A673 (cell line): ENCODE results near the gene GALNT14. TPM values are rescaled to one million over a fixed set of nuclear protein-coding genes. Genes with fewer than 3 reads are reported as not detected.

Experiments used
- BruUV-seq: library from RNA; stranded (reverse); fragments of 400-500 nt; replicated peaks from 2 replicates; lab custom pipeline; 2021; lab: Mats Ljungman, UMichigan
- CTCF ChIA-PET: fragments of 300-600 bp; sonication (Branson Sonifier 250); formaldehyde crosslinking; loops from one replicate; lab custom pipeline; 2022; ENCODE audit warnings: antibody characterized with exemption; lab: Charles Lee
- POLR2A ChIA-PET: fragments of 300-600 bp; sonication (Branson Sonifier 250); formaldehyde crosslinking; loops from one replicate; lab custom pipeline; 2022; ENCODE audit warnings: antibody characterized with exemption; ENCODE audit not compliant: low non-redundant PET; lab: Charles Lee
- DNase-seq: peaks from one replicate; pipeline ENCODE4 v3.0.0-alpha.2; 2015; ENCODE audit warnings: low spot score
- H3K27ac ChIP-seq: fragments of 200-600 bp; sonication (generic); 2 replicates; pipeline ENCODE4 v1.5.1; 2016; ENCODE audit warnings: mixed run types, low read depth, mild to moderate bottlenecking, mixed read lengths, antibody characterized with exemption, low read length; ENCODE audit not compliant: poor library complexity, severe bottlenecking
- H3K27me3 ChIP-seq: fragments of 200-600 bp; sonication (generic); replicated peaks from 2 replicates; pipeline ENCODE4 v1.6.1; 2017; ENCODE audit warnings: mixed run types, low read depth, mild to moderate bottlenecking, mixed read lengths, antibody characterized with exemption, low read length; ENCODE audit not compliant: insufficient read depth, poor library complexity
- H3K36me3 ChIP-seq: fragments of 200-600 bp; sonication (generic); 2 replicates; pipeline ENCODE4 v1.6.1; 2016; ENCODE audit warnings: mixed run types, mild to moderate bottlenecking, mixed read lengths, antibody characterized with exemption, low read length; ENCODE audit not compliant: insufficient read depth, poor library complexity, severe bottlenecking
- H3K4me1 ChIP-seq: fragments of 200-600 bp; sonication (generic); 2 replicates; pipeline ENCODE4 v1.6.1; 2017; ENCODE audit warnings: mixed run types, mild to moderate bottlenecking, mixed read lengths, antibody characterized with exemption, low read length; ENCODE audit not compliant: insufficient read depth, poor library complexity, severe bottlenecking
- H3K4me3 ChIP-seq: fragments of 200-600 bp; sonication (generic); 2 replicates; pipeline ENCODE4 v1.5.1; 2016; ENCODE audit warnings: low read depth, mixed run types, mild to moderate bottlenecking, mixed read lengths, low read length; ENCODE audit not compliant: poor library complexity, severe bottlenecking
- H3K9me3 ChIP-seq: fragments of 200-600 bp; sonication (generic); 2 replicates; pipeline ENCODE4 v1.6.1; 2016; ENCODE audit warnings: mixed run types, low read depth, mild to moderate bottlenecking, mixed read lengths, antibody characterized with exemption, low read length; ENCODE audit not compliant: poor library complexity, severe bottlenecking
- EZH2 ChIP-seq: fragments of 200-600 bp; sonication (generic); IDR thresholded peaks from 2 replicates; pipeline ENCODE4 v1.6.1; 2017; ENCODE audit warnings: borderline replicate concordance, low read depth, mild to moderate bottlenecking, mixed read lengths, antibody characterized with exemption, low read length; ENCODE audit not compliant: poor library complexity, severe bottlenecking
- intact Hi-C: fragments of 100-400 bp; cut with micrococcal nuclease; formaldehyde crosslinking; loops from one replicate; pipeline ENCODE4 v1.10.0; 2022; ENCODE audit not compliant: unreplicated experiment
- total RNA-seq: library from RNA; stranded (reverse); gene quantifications from 2 replicates; pipeline ENCODE4 v1.2.3, GENCODE V29; 2021
- TF ChIP-seq, protein P1 (sequence below): fragments of 300-800, 200-600 bp; sonication (generic); conservative IDR thresholded peaks from 2 replicates; pipeline ENCODE4 v1.5.1; 2017; ENCODE audit warnings: low read depth, mild to moderate bottlenecking, antibody characterized with exemption, low read length, moderate library complexity, mixed read lengths

Gene GALNT14
- total RNA-seq, 1 experiment from 2014 or later = 9.7 TPM

DNA sequence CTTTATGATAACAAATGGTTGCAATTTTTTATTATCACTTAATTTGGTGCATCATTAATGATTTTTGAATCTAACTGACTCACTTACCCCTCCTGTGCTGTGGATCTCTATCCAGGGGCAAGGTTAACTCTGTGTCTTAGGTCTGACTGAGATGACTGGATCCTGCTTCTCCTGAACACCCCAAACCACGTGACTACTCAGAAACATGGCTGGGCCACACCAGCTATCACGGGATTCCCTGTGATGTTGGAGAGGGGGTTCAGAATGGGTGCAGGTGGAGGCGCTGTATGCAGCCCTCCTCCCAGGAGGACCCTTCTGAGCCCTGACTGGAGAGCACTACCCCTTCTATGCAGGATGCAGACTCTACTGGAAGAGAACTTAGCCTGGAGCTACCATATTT is 178.6 kb downstream of the GALNT14 start:
- ChIA-PET POLR2A (interaction anchor here (0.7 kb wide), 1 partner anchor 1842 kb away, joined by 3 read pairs; no protein-coding TSS in a partner anchor), CTCF (no interaction called here)
- no TSS peak for BruUV-seq
- no peaks in the 10 kb centered on the region for H3K36me3 ChIP-seq
- intact Hi-C loops = no loop called here
- H3K27me3 ChIP-seq = no peaks in the 10 kb centered on the region
- no peak for DNase-seq
- no peaks in the 10 kb centered on the region for H3K4me1 ChIP-seq
- no peaks in the 10 kb centered on the region for H3K9me3 ChIP-seq
- no peak overlapping the region for H3K4me3 ChIP-seq
- no peak for TF ChIP-seq EZH2
- TF ChIP-seq, protein P1, sequence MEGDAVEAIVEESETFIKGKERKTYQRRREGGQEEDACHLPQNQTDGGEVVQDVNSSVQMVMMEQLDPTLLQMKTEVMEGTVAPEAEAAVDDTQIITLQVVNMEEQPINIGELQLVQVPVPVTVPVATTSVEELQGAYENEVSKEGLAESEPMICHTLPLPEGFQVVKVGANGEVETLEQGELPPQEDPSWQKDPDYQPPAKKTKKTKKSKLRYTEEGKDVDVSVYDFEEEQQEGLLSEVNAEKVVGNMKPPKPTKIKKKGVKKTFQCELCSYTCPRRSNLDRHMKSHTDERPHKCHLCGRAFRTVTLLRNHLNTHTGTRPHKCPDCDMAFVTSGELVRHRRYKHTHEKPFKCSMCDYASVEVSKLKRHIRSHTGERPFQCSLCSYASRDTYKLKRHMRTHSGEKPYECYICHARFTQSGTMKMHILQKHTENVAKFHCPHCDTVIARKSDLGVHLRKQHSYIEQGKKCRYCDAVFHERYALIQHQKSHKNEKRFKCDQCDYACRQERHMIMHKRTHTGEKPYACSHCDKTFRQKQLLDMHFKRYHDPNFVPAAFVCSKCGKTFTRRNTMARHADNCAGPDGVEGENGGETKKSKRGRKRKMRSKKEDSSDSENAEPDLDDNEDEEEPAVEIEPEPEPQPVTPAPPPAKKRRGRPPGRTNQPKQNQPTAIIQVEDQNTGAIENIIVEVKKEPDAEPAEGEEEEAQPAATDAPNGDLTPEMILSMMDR = no peak
- no peak overlapping the region for H3K27ac ChIP-seq

DNA sequence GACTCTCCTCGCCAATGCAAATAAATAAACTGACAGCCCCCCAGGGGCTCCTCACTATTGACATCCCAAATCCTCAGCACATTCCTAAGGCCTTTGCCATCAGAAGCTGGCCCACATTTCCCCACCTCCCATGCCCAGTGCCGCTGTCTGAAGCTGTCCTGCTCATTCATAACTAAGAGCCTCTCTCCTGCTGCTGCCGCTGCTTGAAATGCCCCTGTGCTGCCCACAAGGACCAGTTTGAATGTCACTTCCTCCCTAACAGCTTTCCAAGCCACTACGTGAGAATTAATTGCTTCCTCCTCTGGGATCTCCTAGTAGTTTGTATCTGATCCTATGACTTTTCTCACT is 179.3 kb downstream of the GALNT14 start:
- Histone ChIP-seq H3K27me3 (no peaks in the 10 kb centered on the region), H3K27ac (no peak overlapping the region), H3K4me1 (no peaks in the 10 kb centered on the region), H3K9me3 (no peaks in the 10 kb centered on the region), H3K4me3 (no peak overlapping the region), H3K36me3 (no peaks in the 10 kb centered on the region)
- CTCF ChIA-PET = no interaction called here
- intact Hi-C loops = no loop called here
- TF ChIP-seq, protein P1 = no peak
- TF ChIP-seq EZH2 = no peak
- BruUV-seq = no TSS peak
- DNase-seq = no peak
- POLR2A ChIA-PET = no interaction called here

DNA sequence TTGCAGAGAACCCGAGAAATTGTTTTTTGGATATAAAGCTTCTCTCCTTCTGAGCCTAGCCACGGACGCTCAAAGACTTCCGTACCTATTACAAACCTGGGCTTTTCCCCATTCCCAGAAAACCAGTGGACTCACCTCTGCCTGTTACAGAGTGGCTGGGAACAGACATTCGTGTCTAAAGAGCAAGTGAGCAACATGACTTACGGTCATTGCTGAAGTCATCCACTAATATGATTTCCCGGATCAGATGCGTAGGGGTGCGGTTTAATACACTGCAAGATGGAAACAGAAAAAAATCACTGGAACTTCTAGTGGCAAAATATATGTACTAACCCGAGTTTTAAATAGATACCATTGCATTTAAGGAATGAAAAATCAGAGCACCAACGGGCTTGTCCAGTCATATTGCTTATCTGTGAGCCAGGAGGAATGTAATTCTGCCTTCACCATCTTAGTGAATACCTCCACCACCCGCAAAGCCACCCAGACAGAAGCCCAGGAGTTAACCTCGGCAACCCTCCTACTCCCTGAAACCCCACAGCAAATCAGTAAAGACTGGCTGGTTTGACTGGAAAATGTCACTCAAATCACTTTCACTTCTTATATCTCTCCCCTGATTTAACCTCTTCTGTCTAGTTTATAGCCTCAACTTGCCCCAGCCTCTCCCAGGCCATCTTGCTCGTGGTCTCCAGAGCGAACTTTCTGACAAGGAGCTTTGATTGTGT is 179.9 kb downstream of the GALNT14 start:
- intact Hi-C loops = no loop called here
- H3K4me1 ChIP-seq = no peaks in the 10 kb centered on the region
- ChIA-PET POLR2A (no interaction called here), CTCF (no interaction called here)
- H3K27me3 ChIP-seq = no peaks in the 10 kb centered on the region
- DNase-seq = no peak
- no peak overlapping the region for H3K4me3 ChIP-seq
- H3K9me3 ChIP-seq = no peaks in the 10 kb centered on the region
- no peak for TF ChIP-seq EZH2
- TF ChIP-seq, protein P1 = no peak
- no TSS peak for BruUV-seq
- no peak overlapping the region for H3K27ac ChIP-seq
- H3K36me3 ChIP-seq = no peaks in the 10 kb centered on the region
